ENCODE data around the gene TTL.

- TF ChIP-seq CTCF (IDR thresholded peaks at IDR 0.05 in 8 of 11, conservative IDR thresholded peaks at IDR 0.05 in 3 of 11) (peak; percentile 29 to 90 (median 61)), POLR2AphosphoS5 (IDR thresholded peaks at IDR 0.05) (peak; percentile 50 to 83 (median 79))
Measured at GRCh38 chr2:112433480-112433879, 48.5 kb upstream of the TTL start, which contains the start of gene RGPD8.

Data from spleen (tissue), 7 donors.